Upper lobe of right lung (tissue), 1 donor: ENCODE results near the gene ZFHX3. TPM values are rescaled to one million over a fixed set of nuclear protein-coding genes. Genes with fewer than 3 reads are reported as not detected.

Source experiments
- ATAC-seq: fragments of 200-7000 bp; cut with Tn5 transposase; one replicate; pipeline ENCODE4 v1.9.1; 2020; ENCODE audit warnings: mild to moderate bottlenecking, moderate library complexity
- DNase-seq: peaks from one replicate; pipeline ENCODE4 v3.0.0-alpha.2; 2020
- H3K27ac ChIP-seq: fragments of 200-600 bp; one replicate; pipeline ENCODE4 v1.8.0; 2022
- H3K27me3 ChIP-seq: fragments of 200-600 bp; one replicate; pipeline ENCODE4 v1.8.0; 2022; ENCODE audit warnings: mild to moderate bottlenecking
- H3K36me3 ChIP-seq: fragments of 200-600 bp; one replicate; pipeline ENCODE4 v1.8.0; 2022
- H3K4me1 ChIP-seq: fragments of 200-600 bp; one replicate; pipeline ENCODE4 v1.8.0; 2022
- H3K4me3 ChIP-seq: fragments of 200-600 bp; one replicate; pipeline ENCODE4 v1.8.0; 2022; ENCODE audit warnings: mild to moderate bottlenecking
- H3K9me3 ChIP-seq: fragments of 200-600 bp; one replicate; pipeline ENCODE4 v1.8.0; 2022
- CTCF ChIP-seq: fragments of 200-600 bp; IDR thresholded peaks from one replicate; pipeline ENCODE4 v1.8.0; 2022; ENCODE audit warnings: antibody characterized with exemption
- intact Hi-C: fragments of 100-400 bp; cut with DNase I; formaldehyde crosslinking; loops from one replicate; pipeline ENCODE4 v1.11.0; 2022
- total RNA-seq: library from RNA; stranded (reverse); fragmentation: NEBNext Ultra II Directional; extraction: Animal tissue kit (Norgen Biotek cat#: 25700); gene quantifications from one replicate; pipeline ENCODE4 v1.2.1, GENCODE V29; 2021
- donor health status: DM: no; HTN: yes; CAD: no; lungs with severe emphysema.

Gene ZFHX3
- total RNA-seq, 1 donor from 2014 or later, result 29.0 TPM

GRCh38 chr16:72917051-72917450, 130.9 kb downstream of the ZFHX3 start:
- no peak overlapping the region for H3K27ac ChIP-seq
- H3K27me3 ChIP-seq, result no peaks in the 10 kb centered on the region
- H3K4me3 ChIP-seq, result no peak overlapping the region
- H3K4me1 ChIP-seq, result peaks cover 3% of the 10 kb centered on the region
- intact Hi-C loops, result no loop called here
- no peak for TF ChIP-seq CTCF
- no peaks in the 10 kb centered on the region for H3K9me3 ChIP-seq
- no peaks in the 10 kb centered on the region for H3K36me3 ChIP-seq
- no peak for ATAC-seq
- no peak for DNase-seq

- ATAC-seq, result peak; percentile 52
- Histone ChIP-seq H3K9me3 (no peaks in the 10 kb centered on the region), H3K36me3 (no peaks in the 10 kb centered on the region), H3K4me1 (no peaks in the 10 kb centered on the region), H3K27me3 (no peaks in the 10 kb centered on the region), H3K27ac (no peak overlapping the region), H3K4me3 (no peak overlapping the region)
- DNase-seq, result no peak
- no peak for TF ChIP-seq CTCF
- intact Hi-C loops, result no loop called here
These were observed 132.6 kb downstream of the ZFHX3 start for GRCh38 chr16:72915331-72915730.

- ATAC-seq (no peak), DNase-seq (no peak)
- Histone ChIP-seq H3K27ac (no peak overlapping the region), H3K4me1 (no peaks in the 10 kb centered on the region), H3K4me3 (no peak overlapping the region), H3K9me3 (no peaks in the 10 kb centered on the region), H3K36me3 (no peaks in the 10 kb centered on the region), H3K27me3 (no peaks in the 10 kb centered on the region)
- TF ChIP-seq CTCF, result no peak
- intact Hi-C loops, result no loop called here
These were observed 134.4 kb downstream of the ZFHX3 start for GRCh38 chr16:72913551-72913950.

GRCh38 chr16:72911971-72912370, 136.0 kb downstream of the ZFHX3 start:
- no peak for DNase-seq
- H3K27me3 ChIP-seq, result no peaks in the 10 kb centered on the region
- no peak for ATAC-seq
- H3K4me3 ChIP-seq, result no peak overlapping the region
- no peak for TF ChIP-seq CTCF
- H3K36me3 ChIP-seq, result no peaks in the 10 kb centered on the region
- H3K27ac ChIP-seq, result no peak overlapping the region
- H3K4me1 ChIP-seq, result no peaks in the 10 kb centered on the region
- no peaks in the 10 kb centered on the region for H3K9me3 ChIP-seq
- intact Hi-C loops, result no loop called here

- Histone ChIP-seq H3K27me3 (no peaks in the 10 kb centered on the region), H3K36me3 (no peaks in the 10 kb centered on the region), H3K4me3 (no peak overlapping the region), H3K4me1 (no peaks in the 10 kb centered on the region), H3K9me3 (no peaks in the 10 kb centered on the region), H3K27ac (no peak overlapping the region)
- TF ChIP-seq CTCF, result no peak
- DNase-seq, result no peak
- ATAC-seq, result no peak
- intact Hi-C loops, result no loop called here
These were observed 137.1 kb downstream of the ZFHX3 start for GRCh38 chr16:72910875-72911274.

GRCh38 chr16:72910381-72910780, 137.5 kb downstream of the ZFHX3 start:
- no peak for ATAC-seq

More at GRCh38 chr16:72910381-72910780, 137.5 kb downstream of the ZFHX3 start:
- Histone ChIP-seq H3K4me1 (no peaks in the 10 kb centered on the region), H3K9me3 (no peaks in the 10 kb centered on the region), H3K27me3 (no peaks in the 10 kb centered on the region), H3K27ac (no peak overlapping the region), H3K36me3 (no peaks in the 10 kb centered on the region), H3K4me3 (no peak overlapping the region)
- no peak for TF ChIP-seq CTCF
- intact Hi-C loops, result no loop called here
- no peak for DNase-seq
